Activated CD8-positive, alpha-beta T cell treated with anti-CD3 and anti-CD28 coated beads for 36 hours (primary cell): ENCODE measurements around the gene AMPD2. TPM values are rescaled to one million over a fixed set of nuclear protein-coding genes. Genes with fewer than 3 reads are reported as not detected.

Experiments
- ATAC-seq: fragments of 200-7000 bp; cut with Tn5 transposase; one replicate; pipeline ENCODE4 v1.10.0; 2021; ENCODE audit warnings: mild to moderate bottlenecking, moderate library complexity
- CTCF ChIA-PET: fragments of 350-600 bp; sonication (Branson Sonifier 250); formaldehyde crosslinking; loops from one replicate; lab custom pipeline; 2021; ENCODE audit warnings: antibody characterized with exemption; lab: Charles Lee
- POLR2A ChIA-PET: fragments of 350-600 bp; sonication (Branson Sonifier 250); formaldehyde crosslinking; loops from one replicate; lab custom pipeline; 2021; ENCODE audit warnings: antibody characterized with exemption; lab: Charles Lee
- DNase-seq: peaks from one replicate; pipeline ENCODE4 v3.0.0-alpha.2; 2020
- H3K27ac Mint-ChIP-seq: one replicate; pipeline ENCODE4 v1.8.0; 2021; ENCODE audit warnings: mild to moderate bottlenecking, mixed read lengths
- H3K27me3 Mint-ChIP-seq: one replicate; pipeline ENCODE4 v1.8.0; 2021; ENCODE audit warnings: mixed read lengths
- H3K36me3 Mint-ChIP-seq: one replicate; pipeline ENCODE4 v1.8.0; 2021; ENCODE audit warnings: low read depth, mixed read lengths
- H3K4me1 Mint-ChIP-seq: one replicate; pipeline ENCODE4 v1.8.0; 2021; ENCODE audit warnings: low read depth, mixed read lengths
- H3K4me3 Mint-ChIP-seq: one replicate; pipeline ENCODE4 v1.8.0; 2021; ENCODE audit warnings: mild to moderate bottlenecking, moderate library complexity, mixed read lengths
- H3K9me3 Mint-ChIP-seq: one replicate; pipeline ENCODE4 v1.8.0; 2021; ENCODE audit warnings: mixed read lengths
- CTCF ChIP-seq: fragments of 200-600 bp; IDR thresholded peaks from one replicate; pipeline ENCODE4 v1.8.0; 2022; ENCODE audit warnings: antibody characterized with exemption, mild to moderate bottlenecking
- intact Hi-C: fragments of 100-400 bp; cut with micrococcal nuclease; formaldehyde crosslinking; loops from one replicate; pipeline ENCODE4 v1.10.0; 2022
- total RNA-seq, 2 experiments: library from RNA; stranded (reverse); gene quantifications; one replicate each; pipeline ENCODE4 v1.2.3, GENCODE V29; 2021

Gene AMPD2
- total RNA-seq, 2 experiments from 2014 or later, result 107 to 119 TPM

GRCh38 chr1:109624201-109625010 lies 4.8 kb downstream of the AMPD2 start:
- ATAC-seq (no peak), DNase-seq (no peak)
- TF ChIP-seq CTCF, result no peak
- ChIA-PET POLR2A (interaction anchor here (0.7 to 2.1 kb wide), 3 partner anchors 13 to 190 kb away, joined by 3 to 10 read pairs (median 5); partner anchors contain the start of gene GNAI3), CTCF (interaction anchor here (1.2 to 3.6 kb wide), 3 partner anchors 11 to 79 kb away, joined by 3 to 23 read pairs (median 21); no protein-coding TSS in a partner anchor)
- intact Hi-C loops, result loop anchor here (5.0 kb wide), 1 partner anchor 77 kb away; the partner anchor contains the start of gene GNAI3
- Mint-ChIP-seq H3K4me3 (no peak overlapping the region), H3K9me3 (no peaks in the 10 kb centered on the region), H3K4me1 (peaks cover 29% of the 10 kb centered on the region), H3K36me3 (peaks cover 27% of the 10 kb centered on the region), H3K27ac (peak overlapping the region; percentile 59), H3K27me3 (no peaks in the 10 kb centered on the region)

GRCh38 chr1:109625176-109625575 lies 5.5 kb downstream of the AMPD2 start:
- no peaks in the 10 kb centered on the region for H3K9me3 Mint-ChIP-seq
- intact Hi-C loops, result no loop called here
- H3K36me3 Mint-ChIP-seq, result peaks cover 30% of the 10 kb centered on the region
- H3K4me3 Mint-ChIP-seq, result no peak overlapping the region
- H3K4me1 Mint-ChIP-seq, result peaks cover 29% of the 10 kb centered on the region
- no peak for TF ChIP-seq CTCF
- ChIA-PET CTCF (interaction anchor here (0.8 to 3.6 kb wide), 4 partner anchors 10 to 80 kb away, joined by 3 to 23 read pairs (median 12); no protein-coding TSS in a partner anchor), POLR2A (interaction anchor here (1.3 to 2.1 kb wide), 2 partner anchors 13 to 77 kb away, joined by 5 to 10 read pairs; partner anchors contain the start of gene GNAI3)
- no peaks in the 10 kb centered on the region for H3K27me3 Mint-ChIP-seq
- DNase-seq (no peak), ATAC-seq (no peak)
- H3K27ac Mint-ChIP-seq, result peak overlapping the region; percentile 59

GRCh38 chr1:109625601-109626560 lies 6.2 kb downstream of the AMPD2 start:
- ChIA-PET CTCF (interaction anchor here (0.8 to 18.5 kb wide), 4 partner anchors 12 to 84 kb away, joined by 4 to 294 read pairs (median 9); partner anchors contain the start of gene GPR61), POLR2A (interaction anchor here (1.3 to 2.1 kb wide), 2 partner anchors 12 to 77 kb away, joined by 5 to 10 read pairs; partner anchors contain the start of gene GNAI3)

More at GRCh38 chr1:109625601-109626560, 6.2 kb downstream of the AMPD2 start:
- H3K27ac Mint-ChIP-seq, result peak overlapping the region; percentile 59
- no peaks in the 10 kb centered on the region for H3K9me3 Mint-ChIP-seq
- no peaks in the 10 kb centered on the region for H3K27me3 Mint-ChIP-seq
- ATAC-seq, result no peak
- no peak overlapping the region for H3K4me3 Mint-ChIP-seq
- H3K4me1 Mint-ChIP-seq, result peaks cover 29% of the 10 kb centered on the region
- intact Hi-C loops, result no loop called here
- H3K36me3 Mint-ChIP-seq, result peaks cover 31% of the 10 kb centered on the region
- DNase-seq, result no peak
- no peak for TF ChIP-seq CTCF
